Measurements from ENCODE around the gene MAPKAP1.

Gene MAPKAP1

DNA sequence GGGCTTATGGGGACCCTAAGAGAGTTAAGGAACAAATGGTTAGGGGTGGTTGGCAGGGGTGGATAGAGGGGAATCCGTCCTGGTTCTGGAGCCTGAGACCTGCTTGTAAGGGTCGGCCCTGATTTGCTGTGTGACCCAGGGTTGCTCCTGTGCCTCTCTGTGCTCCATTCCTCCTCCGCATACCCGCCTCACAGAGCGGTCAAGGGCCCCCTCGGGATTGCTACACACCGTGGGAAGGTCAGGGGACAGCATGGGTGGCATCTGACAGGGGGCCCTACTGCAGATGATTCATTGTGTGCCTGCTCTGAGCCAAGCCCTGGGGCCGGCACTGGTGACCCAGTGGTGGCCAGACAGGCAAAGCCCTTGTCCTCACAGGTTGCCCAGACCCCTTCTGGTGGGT lies 283.0 kb downstream of the MAPKAP1 start:
- DNase-seq (ENCODE audit: low spot score): no peak
- TF ChIP-seq, protein P1, sequence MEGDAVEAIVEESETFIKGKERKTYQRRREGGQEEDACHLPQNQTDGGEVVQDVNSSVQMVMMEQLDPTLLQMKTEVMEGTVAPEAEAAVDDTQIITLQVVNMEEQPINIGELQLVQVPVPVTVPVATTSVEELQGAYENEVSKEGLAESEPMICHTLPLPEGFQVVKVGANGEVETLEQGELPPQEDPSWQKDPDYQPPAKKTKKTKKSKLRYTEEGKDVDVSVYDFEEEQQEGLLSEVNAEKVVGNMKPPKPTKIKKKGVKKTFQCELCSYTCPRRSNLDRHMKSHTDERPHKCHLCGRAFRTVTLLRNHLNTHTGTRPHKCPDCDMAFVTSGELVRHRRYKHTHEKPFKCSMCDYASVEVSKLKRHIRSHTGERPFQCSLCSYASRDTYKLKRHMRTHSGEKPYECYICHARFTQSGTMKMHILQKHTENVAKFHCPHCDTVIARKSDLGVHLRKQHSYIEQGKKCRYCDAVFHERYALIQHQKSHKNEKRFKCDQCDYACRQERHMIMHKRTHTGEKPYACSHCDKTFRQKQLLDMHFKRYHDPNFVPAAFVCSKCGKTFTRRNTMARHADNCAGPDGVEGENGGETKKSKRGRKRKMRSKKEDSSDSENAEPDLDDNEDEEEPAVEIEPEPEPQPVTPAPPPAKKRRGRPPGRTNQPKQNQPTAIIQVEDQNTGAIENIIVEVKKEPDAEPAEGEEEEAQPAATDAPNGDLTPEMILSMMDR (IDR thresholded peaks at IDR 0.05; ENCODE audit: extremely low read depth, missing control alignments): no peak

DNA sequence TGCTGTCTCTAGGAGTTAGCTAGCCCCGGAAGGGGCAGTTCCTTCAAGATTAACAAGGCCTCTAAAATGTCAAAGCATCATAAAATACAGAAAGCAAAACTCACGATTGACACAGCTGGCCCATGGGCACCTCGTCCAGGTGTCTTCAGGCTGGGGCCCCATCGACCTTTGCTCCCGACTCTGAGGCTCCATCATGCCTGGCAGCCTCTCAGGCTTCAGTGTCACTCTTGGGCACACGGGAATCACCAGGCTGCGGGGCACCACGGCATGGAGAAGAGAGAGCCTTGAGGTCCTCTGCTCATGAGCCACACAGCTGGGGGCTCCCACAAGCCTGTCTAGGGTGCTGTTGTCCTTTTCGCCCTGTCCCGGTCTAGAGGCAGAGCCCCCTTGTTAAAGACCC lies 284.2 kb downstream of the MAPKAP1 start:
- TF ChIP-seq, protein P1 (IDR thresholded peaks at IDR 0.05; ENCODE audit: extremely low read depth, missing control alignments): no peak
- no peak for DNase-seq (ENCODE audit: low spot score)

DNA sequence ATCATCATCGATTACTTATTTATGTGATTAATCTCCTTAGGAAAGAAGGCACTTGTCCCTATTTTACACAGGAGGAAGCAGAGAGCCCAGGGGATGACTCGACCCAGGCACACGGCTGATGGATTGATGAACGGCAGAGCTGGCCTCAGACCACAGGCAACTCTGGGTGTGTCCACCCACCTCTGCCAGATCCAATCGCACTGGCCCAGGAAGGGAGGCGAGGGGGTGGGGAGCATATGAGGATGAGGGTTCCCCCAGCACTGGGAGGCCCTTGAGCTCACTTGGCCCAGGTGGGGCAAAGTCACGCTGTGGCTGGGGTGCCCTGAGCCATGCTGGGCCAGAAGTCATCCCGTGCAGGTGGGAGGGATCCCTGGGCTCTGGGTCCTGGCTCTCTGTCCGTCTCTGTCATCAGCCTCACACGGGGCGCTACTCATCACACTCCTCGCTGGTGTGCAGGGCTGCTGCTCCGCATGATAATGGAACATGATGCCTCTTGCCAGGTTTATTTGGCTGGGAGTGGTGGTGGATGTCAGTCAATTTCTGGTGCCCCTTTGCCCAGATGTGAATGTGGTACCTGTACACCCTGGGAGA lies 285.3 kb downstream of the MAPKAP1 start:
- TF ChIP-seq, protein P1 (IDR thresholded peaks at IDR 0.05; ENCODE audit: extremely low read depth, missing control alignments): no peak
- DNase-seq (ENCODE audit: low spot score): no peak

DNA sequence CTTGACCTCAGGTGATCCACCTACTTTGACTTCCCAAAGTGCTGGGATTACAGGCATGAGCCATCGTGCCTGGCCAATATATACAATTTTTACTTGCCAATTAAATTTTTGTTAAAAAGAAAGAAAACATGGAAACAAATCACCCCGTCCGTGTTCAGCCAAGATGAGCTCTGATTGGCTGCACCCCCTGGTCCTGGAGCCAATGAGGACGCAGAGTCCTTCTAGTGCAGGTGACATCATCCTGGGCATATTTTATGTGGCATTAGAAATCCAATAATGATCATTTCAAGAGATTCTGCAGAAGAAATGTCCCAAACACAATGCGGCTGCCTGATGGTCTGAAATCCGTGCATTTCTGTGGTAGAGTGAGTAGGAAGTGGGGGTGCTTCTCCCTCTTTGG lies 285.8 kb downstream of the MAPKAP1 start:
- DNase-seq (ENCODE audit: low spot score): no peak
- TF ChIP-seq, protein P1 (IDR thresholded peaks at IDR 0.05; ENCODE audit: extremely low read depth, missing control alignments): no peak

DNA sequence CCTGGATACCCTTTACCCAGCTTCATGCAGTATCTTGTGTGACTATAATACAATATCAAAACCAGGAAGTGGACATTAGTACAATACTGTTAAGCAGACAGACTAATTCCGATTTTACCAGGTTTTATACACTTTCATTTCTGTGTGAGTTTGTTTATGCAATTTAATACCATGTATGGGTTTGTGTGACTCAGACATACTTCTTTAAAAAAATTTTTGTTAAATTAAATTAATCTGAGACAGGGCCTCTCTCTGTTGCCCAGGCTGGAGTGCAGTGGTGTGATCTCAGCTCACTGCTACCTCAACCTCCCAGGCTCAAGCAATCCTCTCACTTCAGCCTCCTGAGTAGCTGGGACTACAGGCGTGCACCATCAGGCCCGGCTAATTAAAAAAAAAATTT lies 288.6 kb downstream of the MAPKAP1 start:
- TF ChIP-seq, protein P1 (IDR thresholded peaks at IDR 0.05; ENCODE audit: extremely low read depth, missing control alignments): no peak
- DNase-seq (ENCODE audit: low spot score): no peak

DNA sequence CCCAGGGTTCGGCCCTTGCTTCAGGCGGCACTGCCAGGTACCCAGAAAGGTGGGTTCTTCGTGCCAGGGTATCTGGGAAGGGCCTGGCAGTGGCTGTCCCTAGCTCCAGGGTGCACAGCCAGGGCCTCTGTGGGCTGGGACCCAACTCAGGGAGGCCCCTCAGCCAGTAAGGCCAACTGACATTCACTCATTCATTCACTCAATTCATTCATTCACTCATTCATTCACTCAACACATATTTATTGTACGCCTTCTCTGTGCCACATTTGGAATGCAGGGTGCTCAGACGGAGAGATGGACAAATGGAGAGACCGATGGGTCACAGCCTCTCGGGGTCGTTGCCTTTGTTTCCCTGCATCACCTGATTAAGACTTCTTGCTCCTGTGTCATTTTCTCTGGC lies 290.5 kb downstream of the MAPKAP1 start:
- no peak for DNase-seq (ENCODE audit: low spot score)
- TF ChIP-seq, protein P1 (IDR thresholded peaks at IDR 0.05; ENCODE audit: extremely low read depth, missing control alignments): no peak

DNA sequence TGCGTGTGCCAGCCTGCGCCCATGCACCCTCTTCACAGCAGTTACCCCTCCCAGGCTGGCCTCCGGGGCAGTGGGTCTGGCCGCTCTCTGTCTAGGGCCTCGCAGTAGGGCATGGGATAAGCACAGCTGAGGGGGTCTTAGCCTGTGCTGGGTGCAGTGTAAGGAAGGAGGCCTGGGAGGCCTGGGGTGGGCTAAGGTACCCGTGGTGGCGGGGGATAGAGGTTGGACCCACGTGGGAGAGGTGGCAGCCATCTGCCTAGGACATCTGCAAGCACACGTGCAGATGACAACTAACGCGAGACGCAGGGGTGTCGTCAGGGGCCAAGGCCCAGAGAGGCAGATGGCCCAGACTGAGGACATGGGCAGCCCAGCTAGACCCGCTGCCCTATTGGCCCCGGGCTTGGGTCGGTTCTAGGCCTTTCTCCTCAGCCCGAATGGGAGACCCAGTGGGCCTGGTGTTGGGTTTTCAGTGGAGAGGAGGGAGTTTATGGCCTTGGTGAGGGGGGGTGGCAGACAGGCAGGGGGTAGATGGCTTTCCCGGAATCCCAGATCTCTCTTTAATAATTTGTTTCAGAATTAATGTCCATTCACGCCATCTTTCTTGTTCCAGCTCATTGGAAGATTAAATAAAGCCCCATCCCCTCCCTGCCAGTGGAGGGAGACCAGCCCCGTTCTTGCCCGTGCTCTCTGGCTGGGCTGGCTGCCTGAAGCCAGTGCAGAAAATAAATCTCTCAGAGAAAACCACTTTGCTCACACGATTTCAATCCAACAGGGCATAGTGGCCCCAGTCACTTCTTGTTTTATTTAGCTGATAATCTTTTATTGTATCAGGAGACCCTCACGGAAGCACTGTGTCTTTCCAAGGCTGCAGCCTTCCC lies 291.2 kb downstream of the MAPKAP1 start:
- TF ChIP-seq, protein P1 (IDR thresholded peaks at IDR 0.05; ENCODE audit: extremely low read depth, missing control alignments): no peak
- DNase-seq (ENCODE audit: low spot score): no peak
